HG02884 (cell line): Measurements from ENCODE around the gene ZDHHC16.
"Not testable (repeated sequence)": the region's sequence is repeated elsewhere in the genome, so short reads cannot be mapped to it uniquely, and the experiment has no call there.

ENCODE experiments used
- ATAC-seq: cut with Tn5 transposase; IDR thresholded peaks from one replicate; pipeline ENCODE4 v1.9.1; 2021; ENCODE audit warnings: mild to moderate bottlenecking, moderate library complexity; ENCODE audit not compliant: unreplicated experiment

The ZDHHC16 gene

GRCh38 chr10:97434055-97434454 is 11.9 kb upstream of the ZDHHC16 start:
- no peak for ATAC-seq

GRCh38 chr10:97434557-97434956 is 11.4 kb upstream of the ZDHHC16 start:
- ATAC-seq: no peak

GRCh38 chr10:97435211-97435610 is 10.8 kb upstream of the ZDHHC16 start:
- no peak for ATAC-seq

- ATAC-seq: no peak
These were observed 3.7 kb upstream of the ZDHHC16 start for GRCh38 chr10:97442277-97442676.

GRCh38 chr10:97444212-97444611 is 1.8 kb upstream of the ZDHHC16 start:
- ATAC-seq: no peak

- no peak for ATAC-seq
These were observed 636 bp upstream of the ZDHHC16 start for GRCh38 chr10:97445357-97445721.

GRCh38 chr10:97450828-97451227 is 4.9 kb downstream of the ZDHHC16 start:
- ATAC-seq: no peak

GRCh38 chr10:97451605-97452004 is 5.6 kb downstream of the ZDHHC16 start:
- no peak for ATAC-seq

- ATAC-seq: no peak
These were observed 6.4 kb downstream of the ZDHHC16 start for GRCh38 chr10:97452352-97452751.

- ATAC-seq: no peak
These were observed 8.5 kb downstream of the ZDHHC16 start for GRCh38 chr10:97454330-97455036.

GRCh38 chr10:97456034-97456685 is 10.2 kb downstream of the ZDHHC16 start:
- ATAC-seq: no peak

GRCh38 chr10:97456686-97457065 is 10.7 kb downstream of the ZDHHC16 start:
- ATAC-seq: no peak

GRCh38 chr10:97459111-97459510 is 13.1 kb downstream of the ZDHHC16 start:
- ATAC-seq: no peak

- no peak for ATAC-seq
These were observed 14.0 kb downstream of the ZDHHC16 start for GRCh38 chr10:97459933-97460332.

GRCh38 chr10:97462309-97462708 is 16.3 kb downstream of the ZDHHC16 start:
- ATAC-seq: no peak

GRCh38 chr10:97463363-97464132 is 17.6 kb downstream of the ZDHHC16 start:
- no peak for ATAC-seq

- ATAC-seq: no peak
These were observed 18.3 kb downstream of the ZDHHC16 start for GRCh38 chr10:97464226-97464625.

- ATAC-seq: no peak
These were observed 20.0 kb downstream of the ZDHHC16 start for GRCh38 chr10:97465982-97466381.

GRCh38 chr10:97466755-97467154 is 20.8 kb downstream of the ZDHHC16 start:
- ATAC-seq: no peak

- no peak for ATAC-seq
These were observed 22.2 kb downstream of the ZDHHC16 start for GRCh38 chr10:97468162-97468561.

- not testable (repeated sequence) for ATAC-seq
These were observed 22.8 kb downstream of the ZDHHC16 start for GRCh38 chr10:97468781-97469180.

- ATAC-seq: no peak
These were observed 28.9 kb downstream of the ZDHHC16 start for GRCh38 chr10:97474918-97475317.
